Glutamatergic neuron (in vitro differentiated cells): ENCODE data around the gene GPC6. TPM values are rescaled to one million over a fixed set of nuclear protein-coding genes. Genes with fewer than 3 reads are reported as not detected.

Experiments used
- DNase-seq: peaks from one replicate; pipeline ENCODE4 v3.0.0; 2022
- H3K27ac Mint-ChIP-seq: one replicate; pipeline ENCODE4 v1.8.0; 2020; ENCODE audit warnings: mild to moderate bottlenecking, mixed read lengths, inconsistent platforms; ENCODE audit not compliant: unreplicated experiment
- H3K27me3 Mint-ChIP-seq: one replicate; pipeline ENCODE4 v1.8.0; 2020; ENCODE audit warnings: mild to moderate bottlenecking, moderate library complexity, mixed read lengths, inconsistent platforms; ENCODE audit not compliant: unreplicated experiment
- H3K36me3 Mint-ChIP-seq: one replicate; pipeline ENCODE4 v1.8.0; 2020; ENCODE audit warnings: mild to moderate bottlenecking, mixed read lengths, inconsistent platforms; ENCODE audit not compliant: unreplicated experiment
- H3K4me1 Mint-ChIP-seq: one replicate; pipeline ENCODE4 v1.8.0; 2020; ENCODE audit warnings: mild to moderate bottlenecking, low read depth, mixed read lengths, inconsistent platforms; ENCODE audit not compliant: unreplicated experiment
- H3K4me3 Mint-ChIP-seq: one replicate; pipeline ENCODE4 v1.8.0; 2020; ENCODE audit warnings: mild to moderate bottlenecking, mixed read lengths, inconsistent platforms; ENCODE audit not compliant: unreplicated experiment
- H3K9me3 Mint-ChIP-seq: one replicate; pipeline ENCODE4 v1.8.0; 2020; ENCODE audit warnings: mild to moderate bottlenecking, moderate library complexity, mixed read lengths, inconsistent platforms; ENCODE audit not compliant: unreplicated experiment
- total RNA-seq: library from RNA; stranded (reverse); fragmentation: NEBNext Ultra II Directional; extraction: Animal tissue kit (Norgen Biotek cat#: 25700); gene quantifications from one replicate; pipeline ENCODE4 v1.2.1, GENCODE V29; 2021; ENCODE audit not compliant: unreplicated experiment
- TF ChIP-seq, protein P1 (sequence below): fragments of 200-600 bp; sonication (generic); IDR thresholded peaks from one replicate; pipeline ENCODE4 v1.5.0; 2021; ENCODE audit not compliant: partially characterized antibody, unreplicated experiment

The GPC6 gene
- total RNA-seq, 1 donor from 2014 or later = 11.8 TPM

DNA sequence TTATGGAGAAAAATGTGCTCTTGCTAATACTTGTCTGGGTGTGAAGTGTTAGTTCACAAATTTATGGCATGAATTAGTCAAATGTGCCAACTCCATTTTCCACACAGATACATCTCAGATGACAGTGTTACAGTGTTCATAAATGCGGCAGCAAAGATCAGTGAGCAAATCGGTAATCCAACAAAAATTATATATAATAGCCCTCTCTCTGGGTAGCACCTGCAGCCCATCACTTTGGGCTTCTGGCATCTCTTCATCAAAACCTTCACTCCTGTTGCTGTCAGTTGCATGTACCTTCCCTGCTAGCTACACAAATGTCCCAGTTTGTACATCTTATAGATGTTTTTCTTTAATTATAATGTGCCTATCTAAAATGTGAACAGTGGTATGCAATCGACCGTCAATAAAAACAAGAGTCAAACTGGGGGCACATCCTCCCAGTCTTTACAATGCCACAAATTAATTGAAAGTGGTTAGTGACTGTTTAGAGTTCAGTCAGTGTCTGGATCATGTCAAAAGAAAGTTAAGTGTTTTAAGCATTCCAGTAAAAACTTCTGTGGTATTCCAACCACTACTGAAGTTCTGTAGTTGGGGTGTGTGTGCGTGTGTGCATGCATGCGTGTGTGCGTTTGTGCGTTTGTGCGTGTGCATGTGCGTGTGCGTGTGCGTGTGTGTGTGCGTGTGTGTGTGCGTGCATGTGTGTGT lies 804.0 kb downstream of the GPC6 start:
- TF ChIP-seq, protein P1, sequence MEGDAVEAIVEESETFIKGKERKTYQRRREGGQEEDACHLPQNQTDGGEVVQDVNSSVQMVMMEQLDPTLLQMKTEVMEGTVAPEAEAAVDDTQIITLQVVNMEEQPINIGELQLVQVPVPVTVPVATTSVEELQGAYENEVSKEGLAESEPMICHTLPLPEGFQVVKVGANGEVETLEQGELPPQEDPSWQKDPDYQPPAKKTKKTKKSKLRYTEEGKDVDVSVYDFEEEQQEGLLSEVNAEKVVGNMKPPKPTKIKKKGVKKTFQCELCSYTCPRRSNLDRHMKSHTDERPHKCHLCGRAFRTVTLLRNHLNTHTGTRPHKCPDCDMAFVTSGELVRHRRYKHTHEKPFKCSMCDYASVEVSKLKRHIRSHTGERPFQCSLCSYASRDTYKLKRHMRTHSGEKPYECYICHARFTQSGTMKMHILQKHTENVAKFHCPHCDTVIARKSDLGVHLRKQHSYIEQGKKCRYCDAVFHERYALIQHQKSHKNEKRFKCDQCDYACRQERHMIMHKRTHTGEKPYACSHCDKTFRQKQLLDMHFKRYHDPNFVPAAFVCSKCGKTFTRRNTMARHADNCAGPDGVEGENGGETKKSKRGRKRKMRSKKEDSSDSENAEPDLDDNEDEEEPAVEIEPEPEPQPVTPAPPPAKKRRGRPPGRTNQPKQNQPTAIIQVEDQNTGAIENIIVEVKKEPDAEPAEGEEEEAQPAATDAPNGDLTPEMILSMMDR = no peak
- Mint-ChIP-seq H3K9me3 (peaks cover 2% of the 10 kb centered on the region), H3K4me1 (peaks cover 11% of the 10 kb centered on the region), H3K27ac (peak overlapping the region; percentile 31), H3K4me3 (no peak overlapping the region), H3K27me3 (no peaks in the 10 kb centered on the region), H3K36me3 (no peaks in the 10 kb centered on the region)
- no peak for DNase-seq

DNA sequence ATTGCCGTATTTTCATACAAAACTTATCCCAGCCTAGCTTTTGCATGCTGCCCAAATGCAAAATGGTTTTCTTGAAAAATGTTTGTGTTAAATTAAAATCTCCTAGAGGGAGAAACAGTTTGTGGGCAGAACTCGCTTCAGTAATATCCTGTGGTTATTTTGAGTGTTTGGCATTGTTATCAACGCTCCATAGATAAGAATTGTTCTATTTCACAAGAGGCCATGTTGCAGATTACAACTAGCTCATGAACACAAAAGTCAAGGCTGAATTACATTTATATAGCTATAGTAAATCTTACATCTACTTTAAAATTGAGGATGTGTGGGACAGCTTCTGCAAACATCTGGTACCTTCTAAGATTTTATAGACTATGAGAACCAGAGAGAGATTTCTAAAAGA lies 805.0 kb downstream of the GPC6 start:
- TF ChIP-seq, protein P1 = no peak
- Mint-ChIP-seq H3K36me3 (no peaks in the 10 kb centered on the region), H3K27me3 (no peaks in the 10 kb centered on the region), H3K4me3 (no peak overlapping the region), H3K9me3 (peaks cover 2% of the 10 kb centered on the region), H3K4me1 (peaks cover 11% of the 10 kb centered on the region), H3K27ac (no peak overlapping the region)
- no peak for DNase-seq

DNA sequence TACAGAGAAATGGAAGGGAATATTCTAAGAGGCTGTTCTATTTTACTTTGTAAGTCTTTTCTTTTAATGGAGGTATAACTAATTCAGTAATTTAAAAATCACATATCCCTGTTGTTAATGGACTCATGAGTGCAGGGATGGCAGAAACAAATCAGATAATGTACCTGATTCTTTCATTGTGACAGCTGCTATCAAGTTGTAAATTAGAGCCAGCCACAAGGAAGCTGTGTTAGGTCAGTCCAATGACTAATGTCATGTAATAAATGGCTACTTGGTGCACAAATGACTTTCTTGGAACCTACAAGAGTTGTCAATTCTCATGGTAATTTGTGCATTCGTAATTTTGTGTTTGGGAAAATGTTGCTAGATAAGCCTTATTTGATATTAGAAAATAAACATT lies 806.5 kb downstream of the GPC6 start:
- peaks cover 9% of the 10 kb centered on the region for H3K4me1 Mint-ChIP-seq
- no peak overlapping the region for H3K27ac Mint-ChIP-seq
- no peak overlapping the region for H3K4me3 Mint-ChIP-seq
- H3K36me3 Mint-ChIP-seq = no peaks in the 10 kb centered on the region
- DNase-seq = no peak
- peaks cover 2% of the 10 kb centered on the region for H3K9me3 Mint-ChIP-seq
- TF ChIP-seq, protein P1 = no peak
- no peaks in the 10 kb centered on the region for H3K27me3 Mint-ChIP-seq

DNA sequence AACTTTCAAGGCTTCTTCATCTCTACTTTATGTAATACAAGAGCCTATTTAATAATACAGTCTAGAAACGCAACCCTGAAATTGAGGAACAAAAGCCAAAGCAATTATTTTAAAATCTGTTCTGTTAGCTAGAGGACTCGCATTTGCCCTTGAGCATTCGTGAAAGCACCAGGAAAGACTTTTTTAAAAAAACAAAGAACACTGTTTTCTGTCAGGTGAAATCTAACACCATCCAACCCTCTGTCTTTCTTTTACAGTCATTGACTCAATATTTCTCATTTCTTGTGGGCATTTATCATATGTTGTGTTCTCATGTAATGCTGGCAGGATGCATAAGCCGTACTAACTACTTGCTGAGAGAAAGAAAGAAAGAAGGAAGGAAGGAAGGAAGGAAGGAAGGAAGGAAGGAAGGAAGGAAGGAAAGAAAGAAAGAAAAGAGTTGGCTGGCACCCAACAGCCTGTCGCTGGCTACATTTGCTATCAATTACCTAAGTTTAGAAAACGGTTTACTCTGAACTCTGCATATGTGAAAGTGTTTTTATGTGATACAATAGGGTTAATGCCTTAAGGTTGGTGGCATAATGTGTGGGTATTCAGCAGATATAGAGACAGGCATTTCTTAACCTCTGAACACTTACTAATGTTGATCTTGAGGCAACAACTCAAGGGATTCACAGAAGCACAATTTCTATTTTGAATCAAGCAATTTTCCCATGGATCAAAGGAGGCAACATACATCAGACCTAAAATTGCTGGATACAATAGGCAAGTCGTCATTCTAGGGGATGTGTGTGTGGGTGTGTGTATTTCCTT lies 807.4 kb downstream of the GPC6 start:
- TF ChIP-seq, protein P1 = no peak
- H3K4me3 Mint-ChIP-seq = no peak overlapping the region
- no peak for DNase-seq
- no peak overlapping the region for H3K27ac Mint-ChIP-seq
- H3K27me3 Mint-ChIP-seq = no peaks in the 10 kb centered on the region
- H3K9me3 Mint-ChIP-seq = no peaks in the 10 kb centered on the region
- no peaks in the 10 kb centered on the region for H3K36me3 Mint-ChIP-seq
- H3K4me1 Mint-ChIP-seq = peaks cover 1% of the 10 kb centered on the region

DNA sequence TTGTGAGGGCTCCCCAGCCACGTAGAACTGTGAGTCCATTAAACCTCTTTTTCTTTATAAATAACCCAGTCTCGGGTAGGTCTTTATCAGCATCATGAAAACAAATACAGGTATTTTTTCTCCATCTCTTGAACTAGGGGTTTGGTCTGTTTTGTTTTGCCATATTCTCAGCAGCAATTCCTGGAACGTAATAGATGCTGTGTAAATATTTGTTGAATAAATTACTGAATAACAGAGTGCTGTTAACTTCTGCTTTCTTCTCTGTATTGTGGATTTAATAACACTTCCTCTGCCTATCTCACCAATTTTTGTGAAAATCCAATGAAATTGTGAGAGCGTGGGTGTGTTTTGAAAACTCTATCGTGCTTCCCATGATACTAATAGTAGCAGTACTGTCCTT lies 823.4 kb downstream of the GPC6 start:
- Mint-ChIP-seq H3K9me3 (peaks cover 5% of the 10 kb centered on the region), H3K4me3 (no peak overlapping the region), H3K27ac (no peak overlapping the region), H3K36me3 (peaks cover 7% of the 10 kb centered on the region), H3K4me1 (peaks cover 3% of the 10 kb centered on the region), H3K27me3 (peaks cover 2% of the 10 kb centered on the region)
- no peak for DNase-seq
- TF ChIP-seq, protein P1 = no peak
